Ascending aorta (tissue), 2 donors: ENCODE results near the gene ZNF277. TPM values are rescaled to one million over a fixed set of nuclear protein-coding genes. Genes with fewer than 3 reads are reported as not detected.

ENCODE experiments used
- DNase-seq, 2 donors: peaks; one replicate each; pipeline ENCODE4 v3.0.0-alpha.2; 2019; ENCODE audit warnings: low spot score in 2 of 2
- H3K27ac ChIP-seq, 2 donors: fragments of 200-600 bp; sonication (generic); one replicate each; pipeline ENCODE4 v1.5.1; 2016 to 2017; ENCODE audit warnings: mild to moderate bottlenecking in 1 of 2
- H3K27me3 ChIP-seq: fragments of 200-600 bp; sonication (generic); one replicate; pipeline ENCODE4 v1.5.1; 2017
- H3K36me3 ChIP-seq, 2 donors: fragments of 200-600 bp; sonication (generic); one replicate each; pipeline ENCODE4 v1.5.1; 2016
- H3K4me1 ChIP-seq, 2 donors: fragments of 200-600 bp; sonication (generic); one replicate each; pipeline ENCODE4 v1.5.1; 2016 to 2017; ENCODE audit warnings: mild to moderate bottlenecking in 1 of 2
- H3K4me3 ChIP-seq, 2 donors: fragments of 200-600 bp; sonication (generic); one replicate each; pipeline ENCODE4 v1.5.1; 2016 to 2017; ENCODE audit warnings: mild to moderate bottlenecking in 1 of 2
- H3K9me3 ChIP-seq, 2 donors: fragments of 200-600 bp; sonication (generic); one replicate each; pipeline ENCODE4 v1.5.1; 2016
- CTCF ChIP-seq, 3 experiments: fragments of 200-600 bp in 2 of 3; fragments of 450-650 bp in 1 of 3; sonication (generic) in 2 of 3; IDR thresholded peaks; one replicate each; pipeline ENCODE4 v1.5.1; 2016 to 2019; ENCODE audit warnings: antibody characterized with exemption in 3 of 3, mild to moderate bottlenecking in 1 of 3, moderate library complexity in 1 of 3
- intact Hi-C: fragments of 100-400 bp; cut with DNase I; formaldehyde crosslinking; loops from one replicate; pipeline ENCODE4 v1.15.1; 2023
- total RNA-seq: library from RNA; depleted of rRNA; stranded (reverse); fragments of >200 nt; gene quantifications from one replicate; pipeline ENCODE4 v1.1.0, GENCODE V29; 2016

Gene ZNF277
- total RNA-seq, 1 donor from 2014 or later: 0.43 TPM

GRCh38 chr7:112232212-112232978 is 25.9 kb downstream of the ZNF277 start:
- no peak for DNase-seq
- no peak overlapping the region for H3K27ac ChIP-seq
- no peaks in the 10 kb centered on the region for H3K27me3 ChIP-seq
- no peaks in the 10 kb centered on the region for H3K4me1 ChIP-seq
- H3K36me3 ChIP-seq: no peaks in the 10 kb centered on the region
- no peak overlapping the region for H3K4me3 ChIP-seq
- intact Hi-C loops: no loop called here
- peaks cover 0 to 8% of the 10 kb centered on the region in 2 donors for H3K9me3 ChIP-seq
- TF ChIP-seq CTCF (IDR thresholded peaks at IDR 0.05): no peak

GRCh38 chr7:112233048-112233697 is 26.7 kb downstream of the ZNF277 start:
- Histone ChIP-seq H3K27me3 (no peaks in the 10 kb centered on the region), H3K9me3 (peaks cover 0 to 8% of the 10 kb centered on the region in 2 donors), H3K27ac (no peak overlapping the region), H3K36me3 (no peaks in the 10 kb centered on the region), H3K4me3 (no peak overlapping the region), H3K4me1 (no peaks in the 10 kb centered on the region)
- no peak for DNase-seq
- TF ChIP-seq CTCF (IDR thresholded peaks at IDR 0.05): no peak
- intact Hi-C loops: no loop called here

DNA sequence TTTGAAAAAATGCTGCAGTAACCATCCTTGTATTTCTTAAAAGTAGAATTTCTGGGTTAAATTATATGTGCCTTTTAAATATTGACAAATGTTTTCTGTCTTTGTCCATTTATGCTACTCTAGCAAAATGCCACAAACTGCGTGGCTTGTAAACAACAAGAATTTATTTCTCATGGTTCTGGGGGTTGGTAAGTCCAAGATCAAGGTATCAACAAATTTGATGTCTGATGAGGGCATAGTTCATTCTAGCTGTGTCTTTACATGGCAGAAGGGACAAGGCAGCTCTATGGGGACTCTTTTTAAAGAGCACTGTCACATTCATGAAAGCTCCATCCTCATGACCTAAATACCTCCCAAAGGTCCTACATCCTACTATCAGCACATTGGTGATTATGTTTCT is 27.7 kb downstream of the ZNF277 start:
- Histone ChIP-seq H3K27me3 (no peaks in the 10 kb centered on the region), H3K27ac (no peak overlapping the region), H3K36me3 (no peaks in the 10 kb centered on the region), H3K4me1 (no peaks in the 10 kb centered on the region), H3K4me3 (no peak overlapping the region), H3K9me3 (peaks cover 0 to 8% of the 10 kb centered on the region in 2 donors)
- no peak for DNase-seq
- TF ChIP-seq CTCF (IDR thresholded peaks at IDR 0.05): no peak
- intact Hi-C loops: no loop called here

GRCh38 chr7:112236597-112236996 is 30.1 kb downstream of the ZNF277 start:
- H3K4me3 ChIP-seq: no peak overlapping the region
- H3K36me3 ChIP-seq: no peaks in the 10 kb centered on the region
- intact Hi-C loops: no loop called here
- H3K27ac ChIP-seq: no peak overlapping the region
- no peak for DNase-seq
- H3K27me3 ChIP-seq: no peaks in the 10 kb centered on the region
- peaks cover 0 to 8% of the 10 kb centered on the region in 2 donors for H3K9me3 ChIP-seq
- no peaks in the 10 kb centered on the region for H3K4me1 ChIP-seq
- no peak for TF ChIP-seq CTCF (IDR thresholded peaks at IDR 0.05)

- Histone ChIP-seq H3K9me3 (peaks cover 0 to 18% of the 10 kb centered on the region in 2 donors), H3K36me3 (no peaks in the 10 kb centered on the region), H3K4me3 (no peak overlapping the region), H3K27ac (no peak overlapping the region), H3K4me1 (no peaks in the 10 kb centered on the region), H3K27me3 (no peaks in the 10 kb centered on the region)
- no peak for DNase-seq
- no peak for TF ChIP-seq CTCF (IDR thresholded peaks at IDR 0.05)
- intact Hi-C loops: no loop called here
Observed at GRCh38 chr7:112238330-112238729, 31.8 kb downstream of the ZNF277 start.
